OCI-LY1 (cell line): Measurements from ENCODE around the gene SF3B3.

ENCODE experiments used
- H2AFZ ChIP-seq: fragments of 200-600 bp; sonication (generic), shearing (Covaris generic); 2 replicates; pipeline ENCODE4 v1.6.0; 2014; ENCODE audit warnings: antibody characterized with exemption, mild to moderate bottlenecking, low read length
- H3F3A ChIP-seq: fragments of 200-600 bp; sonication (generic), shearing (Covaris generic); 2 replicates; pipeline ENCODE4 v1.6.0; 2014; ENCODE audit warnings: mild to moderate bottlenecking, antibody characterized with exemption, low read length, moderate library complexity; ENCODE audit not compliant: insufficient read depth
- H3K27ac ChIP-seq: fragments of 200-600 bp; sonication (generic); 2 replicates; pipeline ENCODE4 v1.5.1; 2014; ENCODE audit warnings: low read length, mixed run types, mild to moderate bottlenecking, low read depth; ENCODE audit not compliant: poor library complexity, severe bottlenecking
- H3K27me3 ChIP-seq: fragments of 200-600 bp; sonication (generic); 2 replicates; pipeline ENCODE4 v1.6.0; 2014; ENCODE audit warnings: antibody characterized with exemption, mild to moderate bottlenecking, low read length, moderate library complexity; ENCODE audit not compliant: insufficient read depth
- H3K36me3 ChIP-seq: fragments of 200-600 bp; sonication (generic); 2 replicates; pipeline ENCODE4 v1.6.1; 2014; ENCODE audit warnings: mild to moderate bottlenecking, antibody characterized with exemption, low read length, moderate library complexity, mixed read lengths; ENCODE audit not compliant: insufficient read depth
- H3K4me1 ChIP-seq: fragments of 200-600 bp; sonication (generic); 2 replicates; pipeline ENCODE4 v1.5.1; 2014; ENCODE audit warnings: mild to moderate bottlenecking, low read length, moderate library complexity; ENCODE audit not compliant: insufficient read depth, severe bottlenecking
- H3K4me2 ChIP-seq: fragments of 200-600 bp; sonication (generic), shearing (Covaris generic); 2 replicates; pipeline ENCODE4 v1.6.1; 2014; ENCODE audit warnings: low read length
- H3K4me3 ChIP-seq: fragments of 200-600 bp; sonication (generic); 2 replicates; pipeline ENCODE4 v1.5.1; 2014; ENCODE audit warnings: low read length, low read depth, mild to moderate bottlenecking, mixed read lengths; ENCODE audit not compliant: poor library complexity, severe bottlenecking
- H3K79me2 ChIP-seq: fragments of 200-600 bp; shearing (Covaris generic); 2 replicates; pipeline ENCODE4 v1.6.1; 2016; ENCODE audit warnings: mixed run types, low read length, mixed read lengths; ENCODE audit not compliant: insufficient read depth
- H3K9ac ChIP-seq: fragments of 200-600 bp; sonication (generic), shearing (Covaris generic); 2 replicates; pipeline ENCODE4 v1.6.1; 2014; ENCODE audit warnings: mild to moderate bottlenecking, low read length, mixed read lengths
- H3K9me2 ChIP-seq: fragments of 200-600 bp; sonication (generic), shearing (Covaris generic); 2 replicates; pipeline ENCODE4 v1.6.1; 2014; ENCODE audit warnings: low read depth, mild to moderate bottlenecking, low read length, mixed read lengths
- H3K9me3 ChIP-seq: fragments of 200-600 bp; shearing (Covaris generic); 2 replicates; pipeline ENCODE4 v1.6.1; 2014; ENCODE audit warnings: low read length, mixed read lengths
- H4K20me1 ChIP-seq: fragments of 200-600 bp; sonication (generic), shearing (Covaris generic); 2 replicates; pipeline ENCODE4 v1.6.0; 2016; ENCODE audit warnings: mild to moderate bottlenecking, low read length; ENCODE audit not compliant: insufficient read depth
- CTCF ChIP-seq: fragments of 200-600 bp; sonication (generic), shearing (Covaris generic); IDR thresholded peaks from 2 replicates; pipeline ENCODE4 v1.5.1; 2017; ENCODE audit warnings: mild to moderate bottlenecking, antibody characterized with exemption, low read length, moderate library complexity, mixed read lengths
- EZH2 ChIP-seq: fragments of 200-600 bp; sonication (generic), shearing (Covaris generic); IDR thresholded peaks from 2 replicates; pipeline ENCODE4 v1.8.0; 2017; ENCODE audit warnings: borderline replicate concordance, mixed run types, mild to moderate bottlenecking, antibody characterized with exemption, low read length, moderate library complexity, mixed read lengths

Gene SF3B3

GRCh38 chr16:70573451-70574121, 50.0 kb downstream of the SF3B3 start:
- no peak overlapping the region for H3K4me2 ChIP-seq
- H2AFZ ChIP-seq = no peak overlapping the region
- TF ChIP-seq CTCF (no peak), EZH2 (no peak)
- no peaks in the 10 kb centered on the region for H3K4me1 ChIP-seq
- H3K36me3 ChIP-seq = peaks cover 70% of the 10 kb centered on the region
- no peaks in the 10 kb centered on the region for H3K9me2 ChIP-seq
- no peaks in the 10 kb centered on the region for H3K79me2 ChIP-seq
- H3F3A ChIP-seq = peaks cover 20% of the 10 kb centered on the region; the same call in 1 of the 2 replicates
- no peak overlapping the region for H3K27ac ChIP-seq
- H3K27me3 ChIP-seq = no peaks in the 10 kb centered on the region
- no peak overlapping the region for H3K4me3 ChIP-seq
- H3K9ac ChIP-seq = no peak overlapping the region
- H4K20me1 ChIP-seq = no peaks in the 10 kb centered on the region
- H3K9me3 ChIP-seq = no peaks in the 10 kb centered on the region

- Histone ChIP-seq H4K20me1 (no peaks in the 10 kb centered on the region), H3K4me1 (no peaks in the 10 kb centered on the region), H3F3A (peaks cover 20% of the 10 kb centered on the region; the same call in 1 of the 2 replicates), H3K4me2 (no peak overlapping the region), H3K27me3 (no peaks in the 10 kb centered on the region), H3K9me3 (no peaks in the 10 kb centered on the region), H2AFZ (no peak overlapping the region), H3K79me2 (no peaks in the 10 kb centered on the region), H3K9ac (no peak overlapping the region), H3K9me2 (no peaks in the 10 kb centered on the region), H3K4me3 (no peak overlapping the region), H3K27ac (no peak overlapping the region), H3K36me3 (peaks cover 59% of the 10 kb centered on the region)
- TF ChIP-seq EZH2 (no peak), CTCF (no peak)
Measured at GRCh38 chr16:70574595-70575271, 51.1 kb downstream of the SF3B3 start.

- no peak for TF ChIP-seq EZH2
- no peak for TF ChIP-seq CTCF
- Histone ChIP-seq H3K36me3 (peaks cover 52% of the 10 kb centered on the region), H3K4me2 (no peak overlapping the region), H2AFZ (no peak overlapping the region), H3K27ac (no peak overlapping the region), H4K20me1 (no peaks in the 10 kb centered on the region), H3K9ac (no peak overlapping the region), H3K4me3 (no peak overlapping the region), H3K27me3 (no peaks in the 10 kb centered on the region), H3K9me2 (no peaks in the 10 kb centered on the region), H3K9me3 (no peaks in the 10 kb centered on the region), H3K79me2 (no peaks in the 10 kb centered on the region), H3F3A (peaks cover 20% of the 10 kb centered on the region; the same call in 1 of the 2 replicates), H3K4me1 (no peaks in the 10 kb centered on the region)
Measured at GRCh38 chr16:70575376-70575775, 51.8 kb downstream of the SF3B3 start.
